Renal pelvis (tissue), 12 donors: ENCODE measurements around the gene PIN4. TPM values are rescaled to one million over a fixed set of nuclear protein-coding genes. Genes with fewer than 3 reads are reported as not detected.

Experiments used
- DNase-seq: peaks from one replicate; pipeline ENCODE4 v3.0.0-alpha.2; 2013
- long read RNA-seq, 16 experiments: transcript quantifications; one replicate each; lab custom pipeline, GENCODE V29; 2026
- polyA plus RNA-seq, 3 donors: library from polyadenylated mRNA; unstranded; fragments of 120-200 nt; gene quantifications; one replicate each; pipeline ENCODE4 v1.2.1, GENCODE V29; 2013; ENCODE audit not compliant: insufficient read length in 3 of 3

The PIN4 gene
- polyA plus RNA-seq = 10 to 100 TPM; 47.6 to 63.0 (median 50.1) TPM
- long read RNA-seq, donor 1, transcript PIN4-203 (4 exons, 1,321 nt) = major isoform, 39 of 5,332 reads
- long read RNA-seq, donor 1, partial matches to known transcripts = 5,089 of 5,332 reads
- long read RNA-seq, donor 1, other reads (novel, unspliced or antisense) = 201 of 5,332 reads
- long read RNA-seq, donor 2, transcript PIN4-203 (4 exons, 1,321 nt) = major isoform, 64 of 5,156 reads
- long read RNA-seq, donor 2, partial matches to known transcripts = 2,313 of 5,156 reads
- long read RNA-seq, donor 2, other reads (novel, unspliced or antisense) = 2,775 of 5,156 reads
- long read RNA-seq, donor 3, transcript PIN4-203 (4 exons, 1,321 nt) = major isoform, 77 of 127 reads
- long read RNA-seq, donor 3, transcript PIN4-201 (3 exons, 1,780 nt) = minor isoform, 9 of 127 reads
- long read RNA-seq, donor 3, partial matches to known transcripts = 25 of 127 reads
- long read RNA-seq, donor 3, other reads (novel, unspliced or antisense) = 16 of 127 reads
- long read RNA-seq, donor 4, transcript PIN4-203 (4 exons, 1,321 nt) = major isoform, 54 of 72 reads
- long read RNA-seq, donor 4, partial matches to known transcripts = 7 of 72 reads
- long read RNA-seq, donor 4, other reads (novel, unspliced or antisense) = 8 of 72 reads
- long read RNA-seq, donor 5, transcript PIN4-203 (4 exons, 1,321 nt) = major isoform, 62 of 72 reads
- long read RNA-seq, donor 5, partial matches to known transcripts = 6 of 72 reads
- long read RNA-seq, donor 5, other reads (novel, unspliced or antisense) = 0 of 72 reads
- long read RNA-seq, donor 6, transcript PIN4-203 (4 exons, 1,321 nt) = major isoform, 46 of 57 reads
- long read RNA-seq, donor 6, partial matches to known transcripts = 7 of 57 reads
- long read RNA-seq, donor 6, other reads (novel, unspliced or antisense) = 0 of 57 reads
- long read RNA-seq, donor 7, transcript PIN4-203 (4 exons, 1,321 nt) = major isoform, 61 of 96 reads
- long read RNA-seq, donor 7, partial matches to known transcripts = 21 of 96 reads
- long read RNA-seq, donor 7, other reads (novel, unspliced or antisense) = 13 of 96 reads
- long read RNA-seq, donor 8, transcript PIN4-203 (4 exons, 1,321 nt) = major isoform, 18 of 26 reads
- long read RNA-seq, donor 8, partial matches to known transcripts = 7 of 26 reads
- long read RNA-seq, donor 8, other reads (novel, unspliced or antisense) = 0 of 26 reads
- long read RNA-seq, donor 9, transcript PIN4-203 (4 exons, 1,321 nt) = major isoform, 45 of 4,424 reads
- long read RNA-seq, donor 9, partial matches to known transcripts = 4,236 of 4,424 reads
- long read RNA-seq, donor 9, other reads (novel, unspliced or antisense) = 142 of 4,424 reads
- long read RNA-seq, donor 10, transcript PIN4-203 (4 exons, 1,321 nt) = major isoform, 55 of 3,927 reads
- long read RNA-seq, donor 10, partial matches to known transcripts = 3,727 of 3,927 reads
- long read RNA-seq, donor 10, other reads (novel, unspliced or antisense) = 138 of 3,927 reads
- long read RNA-seq, donor 11, transcript PIN4-203 (4 exons, 1,321 nt) = major isoform, 41 of 57 reads
- long read RNA-seq, donor 11, partial matches to known transcripts = 16 of 57 reads
- long read RNA-seq, donor 11, other reads (novel, unspliced or antisense) = 0 of 57 reads
- long read RNA-seq, donor 12, transcript PIN4-203 (4 exons, 1,321 nt) = major isoform, 41 of 5,484 reads
- long read RNA-seq, donor 12, partial matches to known transcripts = 2,539 of 5,484 reads
- long read RNA-seq, donor 12, other reads (novel, unspliced or antisense) = 2,902 of 5,484 reads
- long read RNA-seq, donor 13, transcript PIN4-201 (3 exons, 1,780 nt) = minor isoform, 7 of 3,289 reads
- long read RNA-seq, donor 13, transcript PIN4-203 (4 exons, 1,321 nt) = major isoform, 34 of 3,289 reads
- long read RNA-seq, donor 13, partial matches to known transcripts = 2,131 of 3,289 reads
- long read RNA-seq, donor 13, other reads (novel, unspliced or antisense) = 1,116 of 3,289 reads
- long read RNA-seq, donor 14, transcript PIN4-201 (3 exons, 1,780 nt) = minor isoform, 5 of 9,247 reads
- long read RNA-seq, donor 14, transcript PIN4-203 (4 exons, 1,321 nt) = major isoform, 64 of 9,247 reads
- long read RNA-seq, donor 14, partial matches to known transcripts = 4,944 of 9,247 reads
- long read RNA-seq, donor 14, other reads (novel, unspliced or antisense) = 4,234 of 9,247 reads
- long read RNA-seq, donor 15, transcript PIN4-203 (4 exons, 1,321 nt) = major isoform, 54 of 7,881 reads
- long read RNA-seq, donor 15, partial matches to known transcripts = 7,511 of 7,881 reads
- long read RNA-seq, donor 15, other reads (novel, unspliced or antisense) = 313 of 7,881 reads
- long read RNA-seq, donor 16, transcript PIN4-203 (4 exons, 1,321 nt) = major isoform, 74 of 4,462 reads
- long read RNA-seq, donor 16, partial matches to known transcripts = 2,172 of 4,462 reads
- long read RNA-seq, donor 16, other reads (novel, unspliced or antisense) = 2,213 of 4,462 reads

DNA sequence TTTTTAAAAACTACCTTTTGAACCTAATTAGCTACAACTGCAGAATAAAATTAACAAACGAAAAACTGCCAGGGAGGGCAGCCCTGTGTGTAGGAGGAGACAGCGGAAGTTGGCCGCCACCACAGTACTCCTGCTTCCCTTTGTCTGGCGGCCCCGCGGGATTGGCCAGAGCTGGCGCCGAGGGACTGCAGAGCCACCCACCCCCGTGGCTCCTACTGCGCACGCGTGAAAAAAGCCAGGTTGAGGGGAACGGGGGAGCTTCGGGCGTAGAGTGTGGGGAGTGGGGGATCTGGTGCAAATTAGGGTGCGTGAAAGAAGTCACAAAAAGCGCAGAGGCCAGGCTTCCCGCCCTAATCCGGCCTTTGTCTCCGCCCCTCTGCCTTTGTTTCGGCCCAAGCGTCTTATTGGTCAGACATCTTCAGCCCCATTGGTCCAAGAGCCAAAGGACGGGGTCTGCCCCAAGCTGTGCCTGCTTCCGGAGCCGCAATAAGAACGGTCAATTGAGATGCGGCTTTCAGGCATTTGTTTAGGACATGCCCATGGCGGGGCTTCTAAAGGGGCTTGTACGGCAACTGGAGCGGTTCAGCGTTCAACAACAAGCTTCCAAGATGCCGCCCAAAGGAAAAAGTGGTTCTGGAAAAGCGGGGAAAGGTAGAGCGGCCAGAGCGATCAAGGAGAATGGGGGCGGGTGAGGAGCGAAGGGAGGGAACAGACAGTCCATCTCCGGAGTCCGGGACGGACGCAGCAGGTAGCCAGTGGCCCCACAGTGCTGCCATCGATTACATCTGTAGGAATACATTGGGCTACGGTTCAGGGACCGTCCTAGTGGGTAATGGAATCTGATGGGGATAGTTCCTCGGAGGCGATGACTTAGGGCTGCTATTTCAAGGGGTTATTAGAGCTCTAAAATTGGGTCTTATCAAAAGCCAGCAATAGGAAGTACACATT is at the start of gene PIN4:
Gene PIN4 (plus strand): TSS at position 580 of the 948 bp plus-strand sequence. CDS start 29 bp downstream, at position 609.
- DNase-seq = peak; percentile 97

DNA sequence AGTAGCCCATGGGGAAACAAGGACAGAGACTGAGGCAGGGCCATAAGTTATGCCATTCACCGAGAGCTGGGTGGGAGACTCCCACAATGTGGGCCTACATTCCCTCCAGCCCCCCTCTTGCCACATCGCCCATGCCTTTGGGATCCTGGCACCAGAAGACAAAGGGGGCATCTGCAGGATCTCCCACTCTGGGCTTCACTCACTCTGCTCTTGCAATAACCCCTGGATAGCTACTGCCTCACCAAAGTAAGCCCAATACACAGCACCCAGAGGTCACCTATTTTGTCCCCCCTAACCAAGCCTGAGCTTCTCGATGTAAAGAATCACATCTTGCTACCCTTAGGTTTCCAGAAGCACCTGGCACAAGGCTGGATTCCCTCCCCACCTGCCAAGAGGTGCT is 49.1 kb upstream of the PIN4 start:
- DNase-seq = no peak

DNA sequence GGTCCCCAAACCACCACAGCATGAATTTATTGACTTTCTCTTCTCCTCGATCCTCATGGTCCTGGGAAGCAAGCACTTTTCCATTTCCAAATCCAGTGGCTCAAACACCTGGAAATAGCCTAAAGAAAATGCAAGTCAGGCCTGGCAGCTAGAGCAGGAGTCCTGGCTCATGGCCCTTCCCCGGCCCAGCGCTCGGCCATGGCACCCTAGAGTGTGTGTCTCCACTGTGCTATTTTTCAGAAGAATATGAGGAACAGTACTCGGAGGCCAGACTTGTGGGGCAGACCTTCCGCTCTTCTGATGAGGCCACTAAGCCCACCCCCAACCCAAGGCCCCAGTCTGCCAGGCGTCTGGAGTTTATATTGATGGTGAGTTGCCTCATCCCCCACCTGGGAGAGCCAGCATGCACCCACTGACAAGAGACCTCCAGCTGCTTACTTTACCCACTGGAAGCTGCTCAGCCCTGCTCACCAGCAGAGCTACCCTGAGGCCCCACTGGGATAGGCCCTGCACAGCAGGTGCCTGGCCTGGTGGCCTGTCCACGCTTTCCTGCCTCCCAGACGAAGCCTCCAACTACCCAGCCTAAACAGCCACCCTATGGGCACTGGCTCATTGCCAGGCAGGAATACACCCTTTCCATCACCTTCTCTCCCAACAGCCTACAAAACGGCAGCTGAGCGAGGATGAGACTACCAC is 47.6 kb upstream of the PIN4 start:
- no peak for DNase-seq

DNA sequence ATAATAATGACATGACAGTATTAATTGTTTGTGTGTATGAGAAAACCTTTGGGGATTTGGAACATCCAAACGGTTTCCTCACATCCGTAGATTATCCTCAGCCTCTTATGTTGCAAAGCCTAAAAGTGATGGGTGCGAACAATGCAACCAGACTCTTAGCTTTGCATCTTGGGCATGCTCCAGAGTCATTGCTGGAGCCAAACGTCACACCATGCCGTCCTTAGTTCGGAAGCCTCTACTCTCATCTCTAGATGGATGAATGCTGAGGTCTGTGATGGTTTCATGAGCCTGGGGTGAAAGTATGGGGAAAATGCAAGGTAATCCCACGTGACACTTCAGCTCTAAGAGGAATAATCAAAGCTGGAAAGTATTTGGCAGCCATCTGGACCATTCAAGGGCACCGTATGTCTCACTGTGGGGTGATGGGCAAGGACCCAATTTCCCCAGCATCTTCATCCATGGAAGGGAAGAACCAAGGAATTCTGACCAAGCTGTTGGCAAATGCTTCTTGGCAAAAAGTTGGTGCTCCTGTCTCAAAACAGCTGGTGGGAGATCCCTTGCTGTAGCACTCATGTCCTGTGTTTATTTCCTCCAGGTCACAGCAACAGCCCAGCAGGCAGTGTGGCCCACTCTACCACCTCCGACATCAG is 43.6 kb upstream of the PIN4 start:
- no peak for DNase-seq

DNA sequence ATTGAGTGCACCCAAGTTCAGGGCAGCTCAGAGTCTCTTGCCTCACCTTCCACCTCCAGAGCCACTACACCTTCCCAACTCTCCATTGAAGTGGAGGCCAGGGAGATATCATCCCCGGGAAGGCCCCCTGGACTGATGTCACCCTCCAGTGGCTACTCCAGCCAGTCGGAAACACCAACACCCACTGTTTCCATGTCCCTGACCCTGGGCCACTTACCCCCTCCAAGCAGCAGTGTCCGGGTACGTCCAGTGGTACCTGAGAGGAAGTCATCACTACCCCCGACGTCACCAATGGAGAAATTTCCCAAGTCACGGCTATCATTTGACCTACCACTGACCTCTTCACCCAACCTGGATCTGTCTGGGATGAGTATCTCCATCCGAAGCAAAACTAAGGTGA is 42.0 kb upstream of the PIN4 start:
- no peak for DNase-seq

DNA sequence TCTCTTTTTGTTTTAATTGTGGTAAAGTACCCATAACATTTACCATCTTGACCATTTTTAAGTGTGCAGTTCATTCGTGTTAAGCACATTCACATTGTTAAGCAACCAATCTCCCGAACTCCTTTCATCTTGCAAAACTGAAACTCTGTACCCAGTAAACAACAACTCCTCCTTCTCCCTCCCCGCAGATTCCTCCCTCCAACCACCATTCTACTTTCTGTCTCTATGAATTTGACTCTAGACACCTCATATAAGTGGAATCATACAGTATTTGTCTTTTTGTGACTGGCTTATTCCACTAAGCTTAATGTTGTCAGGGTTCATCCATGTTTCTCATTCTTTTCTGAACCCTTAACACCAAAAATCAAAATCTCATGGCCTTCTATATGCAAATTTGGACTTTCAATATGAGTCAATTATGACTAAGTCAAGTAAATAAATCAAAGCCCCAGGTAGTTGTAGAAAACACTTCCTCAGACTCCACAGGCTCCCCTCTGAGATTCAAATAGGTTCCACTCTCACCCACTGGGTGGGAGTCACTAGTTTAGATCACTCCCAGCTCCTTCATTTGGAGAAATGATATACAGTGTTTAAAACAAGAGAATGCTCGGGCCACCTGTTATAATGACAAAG is 40.1 kb upstream of the PIN4 start:
- DNase-seq = no peak

DNA sequence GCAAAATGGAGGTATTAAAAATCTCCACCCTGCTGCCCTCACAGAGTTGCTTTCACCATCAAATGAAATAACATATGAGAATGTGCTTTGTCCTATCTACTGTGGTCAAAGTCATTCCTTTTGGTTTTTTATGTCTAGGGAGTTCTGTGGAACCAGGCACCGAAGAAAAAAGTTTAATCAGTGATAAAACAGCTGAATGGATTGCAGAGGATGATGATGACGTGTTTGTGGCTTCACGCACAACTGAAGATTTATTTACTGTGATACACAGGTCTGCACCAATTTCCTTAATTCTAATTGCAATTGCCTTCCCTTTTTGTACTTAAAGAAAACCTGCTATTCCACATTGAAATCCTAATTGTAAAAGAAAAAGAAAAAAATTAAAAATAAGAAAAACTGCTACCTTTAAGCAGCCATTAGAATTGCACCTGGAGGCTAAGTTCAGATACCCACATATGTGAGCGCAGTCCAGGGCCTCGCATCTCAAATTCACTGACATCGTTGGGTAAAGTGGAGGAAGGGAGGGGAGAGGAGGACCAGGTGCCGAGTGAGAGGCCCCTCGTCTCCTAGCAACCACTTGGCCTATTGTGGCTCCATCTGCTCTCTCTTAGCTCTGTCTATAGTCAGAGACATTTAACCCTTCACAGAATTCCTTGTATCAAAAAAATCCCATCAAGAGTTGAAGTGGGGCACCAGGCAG is 39.3 kb upstream of the PIN4 start:
- peak; percentile 26 for DNase-seq

DNA sequence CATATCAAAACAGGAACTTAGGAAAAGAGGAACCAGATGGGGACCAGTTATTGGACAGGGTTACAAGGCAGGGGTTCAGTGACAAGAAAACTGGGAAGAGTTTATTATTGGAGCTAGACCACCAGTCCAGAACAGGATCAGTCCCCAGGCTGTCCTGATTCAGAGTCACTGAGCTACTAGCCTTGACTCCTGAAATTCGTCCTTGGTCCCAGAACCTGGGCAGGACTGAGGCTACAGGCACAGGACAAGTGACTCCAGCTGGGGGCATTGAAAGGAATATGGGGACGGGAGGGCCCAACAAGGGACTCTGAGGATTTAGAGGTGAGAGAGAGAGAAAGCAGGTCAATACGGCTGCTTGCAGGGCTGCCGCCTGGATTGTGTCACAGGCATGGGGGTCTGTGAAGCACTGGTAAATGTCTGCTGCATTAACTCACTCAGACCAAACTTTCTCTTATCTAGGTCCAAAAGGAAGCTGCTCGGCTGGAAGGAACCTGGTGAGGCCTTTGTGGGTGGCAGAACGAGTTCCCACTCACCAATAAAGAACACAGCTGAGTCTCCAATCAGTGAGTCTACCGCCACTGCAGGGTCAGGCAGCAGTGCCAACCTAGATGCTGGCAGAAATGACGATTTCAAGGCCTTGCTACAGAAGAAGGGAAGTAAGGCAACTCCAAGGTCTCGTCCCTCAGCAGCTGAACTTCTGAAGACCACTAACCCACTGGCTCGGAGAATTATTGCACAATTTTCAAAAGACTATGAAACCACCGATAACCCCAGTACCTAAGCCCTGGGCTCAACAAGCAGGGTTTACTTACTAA is 38.6 kb upstream of the PIN4 start:
- no peak for DNase-seq

DNA sequence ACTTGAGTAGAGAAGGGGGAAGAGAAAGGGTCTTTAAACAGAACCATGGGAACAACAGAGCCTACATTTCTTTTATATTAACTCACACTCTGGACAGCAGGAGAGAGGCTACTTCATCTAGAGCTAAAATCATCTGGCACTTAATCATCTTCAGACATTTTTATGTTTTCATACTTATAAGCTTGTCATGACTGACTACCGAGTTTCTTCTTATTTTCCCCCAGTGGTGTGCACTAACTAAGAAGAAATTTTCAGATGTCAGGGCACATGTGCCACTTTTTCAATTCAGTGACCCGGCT is 38.0 kb upstream of the PIN4 start:
- DNase-seq = no peak

DNA sequence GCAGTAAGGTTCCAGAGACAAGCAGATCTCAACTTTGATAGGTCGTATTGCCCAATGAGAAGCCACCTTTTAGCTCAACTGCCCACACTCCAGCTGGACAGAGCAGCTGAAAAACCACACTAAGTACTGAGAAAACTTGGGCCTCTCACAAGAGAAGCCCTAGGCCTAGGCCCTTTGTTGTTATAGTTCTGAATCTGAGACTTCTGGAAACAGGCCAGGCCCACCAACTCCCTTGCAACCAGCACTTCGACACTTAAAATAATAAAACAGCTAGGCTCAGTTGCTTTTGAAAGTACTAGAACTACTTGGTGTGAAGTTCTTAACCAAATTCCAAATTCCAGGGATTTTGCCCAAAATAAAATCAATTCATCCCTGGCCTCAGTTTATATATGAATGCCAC is 36.4 kb upstream of the PIN4 start:
- no peak for DNase-seq

DNA sequence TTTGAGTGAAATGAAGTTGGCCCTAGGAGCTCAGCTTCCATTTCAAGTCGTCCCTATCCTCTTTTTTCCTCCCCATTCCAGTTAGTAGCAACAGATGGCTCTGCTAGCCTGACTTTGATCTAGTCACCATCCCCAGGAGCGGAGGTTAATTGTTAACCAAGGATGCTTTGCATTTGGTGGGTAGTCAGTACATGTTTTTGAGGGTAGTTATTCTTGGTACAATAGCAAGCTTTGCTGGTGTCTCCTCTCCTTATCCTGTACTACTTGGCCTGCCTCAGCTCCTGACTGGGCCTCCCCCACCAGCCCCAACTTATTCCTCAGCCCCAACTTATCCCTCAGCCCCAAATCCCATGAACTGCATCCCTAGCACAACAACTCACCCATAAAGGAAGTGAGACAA is 35.0 kb upstream of the PIN4 start:
- no peak for DNase-seq

DNA sequence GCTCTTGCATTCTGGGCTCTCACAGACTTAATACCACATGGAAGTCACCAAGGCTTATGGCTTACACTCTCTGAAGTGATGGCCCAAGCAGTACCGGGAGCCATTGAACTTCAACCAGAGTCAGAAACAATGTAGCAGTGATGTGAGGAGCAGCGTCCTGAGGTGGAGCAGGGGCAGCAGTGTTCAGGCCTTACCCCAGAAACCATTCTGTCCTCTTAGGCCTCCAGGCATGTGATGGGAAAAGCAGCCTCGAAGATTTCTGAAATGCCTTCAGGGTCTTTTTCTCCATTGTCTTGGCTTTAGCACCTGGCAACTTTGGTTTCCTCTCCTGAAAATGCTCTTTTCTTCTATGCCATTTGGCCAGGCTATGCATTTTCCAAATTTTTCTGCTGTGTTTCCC is 22.8 kb upstream of the PIN4 start:
- DNase-seq = no peak

DNA sequence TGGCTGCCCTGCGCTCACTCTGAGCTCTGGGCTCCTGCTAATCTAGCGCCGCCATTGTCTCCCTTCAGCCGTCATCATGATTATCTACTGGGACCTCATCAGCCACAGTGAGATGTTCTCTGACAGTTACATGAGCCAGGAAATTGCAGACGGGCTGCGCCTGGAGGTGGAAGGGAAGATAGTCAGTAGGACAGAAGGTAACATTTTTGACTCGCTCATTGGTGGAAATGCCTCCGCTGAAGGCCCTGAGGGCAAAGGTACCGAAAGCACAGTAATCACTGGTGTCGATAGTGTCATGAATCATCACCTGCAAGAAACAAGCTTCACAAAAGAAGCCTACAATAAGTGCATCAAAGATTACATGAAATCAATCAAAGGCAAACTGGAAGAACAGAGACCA is 21.8 kb upstream of the PIN4 start:
- no peak for DNase-seq

DNA sequence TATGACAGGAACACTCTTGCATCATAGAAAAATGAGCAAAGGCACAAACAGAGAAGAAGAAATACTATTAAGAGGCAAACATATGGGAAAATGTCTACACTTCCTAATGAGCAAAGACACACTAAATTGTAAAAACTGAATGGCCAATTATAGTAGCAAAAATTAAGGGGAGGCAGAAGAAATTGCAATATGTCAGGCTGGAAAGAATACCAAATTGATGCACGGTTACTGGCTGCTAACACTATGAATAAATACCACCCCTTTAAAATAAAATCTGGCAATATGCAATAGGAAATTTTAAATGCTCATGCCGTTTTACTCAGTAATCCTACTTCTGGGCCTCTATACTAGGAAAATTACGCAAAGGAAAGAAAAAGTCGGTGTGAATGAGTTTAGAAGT is 16.0 kb upstream of the PIN4 start:
- no peak for DNase-seq
